Stimulated activated CD4-positive, alpha-beta T cell treated with anti-CD3 and anti-CD28 coated beads, Interleukin-12 subunit alpha, Interleukin-12 subunit beta, amount 100 ng/mL, for 24 hours (primary cell): ENCODE measurements around the gene SEC31B.

Source experiments
- DNase-seq, 2 experiments: peaks; one replicate each; pipeline ENCODE4 v3.0.0-alpha.2; 2020; ENCODE audit warnings: low read depth in 2 of 2

Gene SEC31B

GRCh38 chr10:100502926-100503494 is 16.7 kb downstream of the SEC31B start:
- DNase-seq: no peak

GRCh38 chr10:100501423-100501822 is 18.2 kb downstream of the SEC31B start:
- DNase-seq: no peak

GRCh38 chr10:100498059-100498458 is 21.6 kb downstream of the SEC31B start:
- no peak for DNase-seq

GRCh38 chr10:100496567-100496966 is 23.1 kb downstream of the SEC31B start:
- DNase-seq: no peak

- DNase-seq: no peak
Measured at GRCh38 chr10:100490531-100490930, 29.1 kb downstream of the SEC31B start.

- no peak for DNase-seq
Measured at GRCh38 chr10:100489396-100489795, 30.3 kb downstream of the SEC31B start.

- DNase-seq: no peak
Measured at GRCh38 chr10:100487529-100487928, 32.1 kb downstream of the SEC31B start.

GRCh38 chr10:100485801-100486495 is 33.7 kb downstream of the SEC31B start:
- no peak for DNase-seq

GRCh38 chr10:100485366-100485765 is 34.3 kb downstream of the SEC31B start:
- DNase-seq: no peak

- DNase-seq: no peak
Measured at GRCh38 chr10:100483876-100484666, 35.6 kb downstream of the SEC31B start.

- DNase-seq: no peak
Measured at GRCh38 chr10:100482834-100483185, 36.9 kb downstream of the SEC31B start.

GRCh38 chr10:100482181-100482833 is 37.4 kb downstream of the SEC31B start:
- DNase-seq: peak; percentile 28 to 53

- peak; percentile 82 to 84 for DNase-seq
Measured at GRCh38 chr10:100481462-100482081, 38.1 kb downstream of the SEC31B start.

GRCh38 chr10:100480002-100480401 is 39.7 kb downstream of the SEC31B start:
- DNase-seq: no peak

- no peak for DNase-seq
Measured at GRCh38 chr10:100479037-100479436, 40.6 kb downstream of the SEC31B start.

- DNase-seq: no peak
Measured at GRCh38 chr10:100477970-100478369, 41.7 kb downstream of the SEC31B start.

GRCh38 chr10:100470367-100470766 is 49.3 kb downstream of the SEC31B start:
- no peak for DNase-seq

GRCh38 chr10:100469756-100470155 is 49.9 kb downstream of the SEC31B start:
- DNase-seq: no peak

GRCh38 chr10:100468978-100469377 is 50.7 kb downstream of the SEC31B start:
- DNase-seq: no peak

GRCh38 chr10:100468322-100468721 is 51.3 kb downstream of the SEC31B start:
- DNase-seq: no peak

- DNase-seq: no peak
Measured at GRCh38 chr10:100462709-100463108, 57.0 kb downstream of the SEC31B start, which contains the start of gene WNT8B. WNT8B (plus strand) TSS chr10:100463009; CDS start chr10:100463169, 160 bp downstream.

GRCh38 chr10:100448951-100449350 is 70.7 kb downstream of the SEC31B start:
- DNase-seq: no peak
